Islet of Langerhans (tissue), 1 donor: ENCODE data around the gene MAPK12.
"Not testable (repeated sequence)": the region's sequence is repeated elsewhere in the genome, so short reads cannot be mapped to it uniquely, and the experiment has no call there.

Experiments used
- FAIRE-seq: peaks from one replicate; lab custom pipeline; 2011; peaks lifted over from hg19 to GRCh38; lab: Jason Lieb, UNC

Gene MAPK12

GRCh38 chr22:50281957-50282356 lies 20.5 kb upstream of the MAPK12 start:
- FAIRE-seq: no peak

- FAIRE-seq: no peak
Measured at GRCh38 chr22:50281384-50281760, 19.9 kb upstream of the MAPK12 start.

- FAIRE-seq: no peak
Measured at GRCh38 chr22:50280708-50281383, 19.4 kb upstream of the MAPK12 start.

GRCh38 chr22:50280022-50280707 lies 18.7 kb upstream of the MAPK12 start:
- FAIRE-seq: no peak

GRCh38 chr22:50278956-50279619 lies 17.6 kb upstream of the MAPK12 start:
- no peak for FAIRE-seq

- FAIRE-seq: no peak
Measured at GRCh38 chr22:50278461-50278860, 17.0 kb upstream of the MAPK12 start.

- FAIRE-seq: no peak
Measured at GRCh38 chr22:50277761-50278160, 16.3 kb upstream of the MAPK12 start.

- no peak for FAIRE-seq
Measured at GRCh38 chr22:50276143-50276542, 14.7 kb upstream of the MAPK12 start.

- FAIRE-seq: no peak
Measured at GRCh38 chr22:50275181-50276055, 13.9 kb upstream of the MAPK12 start.

GRCh38 chr22:50274771-50275170 lies 13.3 kb upstream of the MAPK12 start:
- FAIRE-seq: no peak

- FAIRE-seq: no peak
Measured at GRCh38 chr22:50274311-50274710, 12.8 kb upstream of the MAPK12 start.

- not testable (repeated sequence) for FAIRE-seq
Measured at GRCh38 chr22:50273781-50274180, 12.3 kb upstream of the MAPK12 start.

GRCh38 chr22:50273352-50273751 lies 11.9 kb upstream of the MAPK12 start:
- not testable (repeated sequence) for FAIRE-seq

GRCh38 chr22:50272044-50272802 lies 10.7 kb upstream of the MAPK12 start:
- FAIRE-seq: no peak

- FAIRE-seq: no peak
Measured at GRCh38 chr22:50271519-50271970, 10.1 kb upstream of the MAPK12 start.

- no peak for FAIRE-seq
Measured at GRCh38 chr22:50270666-50271394, 9.3 kb upstream of the MAPK12 start.

- FAIRE-seq: no peak
Measured at GRCh38 chr22:50269970-50270665, 8.6 kb upstream of the MAPK12 start, which contains the start of gene MAPK11. Gene MAPK11, minus strand, starts transcription at chr22:50270380. Its CDS starts 88 bp downstream, at chr22:50270292.

- no peak for FAIRE-seq
Measured at GRCh38 chr22:50269573-50269969, 8.1 kb upstream of the MAPK12 start.

GRCh38 chr22:50268655-50269113 lies 7.2 kb upstream of the MAPK12 start:
- FAIRE-seq: no peak
